HG02798 (cell line): ENCODE measurements around the gene SHANK3.

ENCODE experiments used
- ATAC-seq: cut with Tn5 transposase; IDR thresholded peaks from one replicate; pipeline ENCODE4 v1.9.1; 2021; ENCODE audit warnings: mild to moderate bottlenecking; ENCODE audit not compliant: unreplicated experiment, poor library complexity

SHANK3 gene

DNA sequence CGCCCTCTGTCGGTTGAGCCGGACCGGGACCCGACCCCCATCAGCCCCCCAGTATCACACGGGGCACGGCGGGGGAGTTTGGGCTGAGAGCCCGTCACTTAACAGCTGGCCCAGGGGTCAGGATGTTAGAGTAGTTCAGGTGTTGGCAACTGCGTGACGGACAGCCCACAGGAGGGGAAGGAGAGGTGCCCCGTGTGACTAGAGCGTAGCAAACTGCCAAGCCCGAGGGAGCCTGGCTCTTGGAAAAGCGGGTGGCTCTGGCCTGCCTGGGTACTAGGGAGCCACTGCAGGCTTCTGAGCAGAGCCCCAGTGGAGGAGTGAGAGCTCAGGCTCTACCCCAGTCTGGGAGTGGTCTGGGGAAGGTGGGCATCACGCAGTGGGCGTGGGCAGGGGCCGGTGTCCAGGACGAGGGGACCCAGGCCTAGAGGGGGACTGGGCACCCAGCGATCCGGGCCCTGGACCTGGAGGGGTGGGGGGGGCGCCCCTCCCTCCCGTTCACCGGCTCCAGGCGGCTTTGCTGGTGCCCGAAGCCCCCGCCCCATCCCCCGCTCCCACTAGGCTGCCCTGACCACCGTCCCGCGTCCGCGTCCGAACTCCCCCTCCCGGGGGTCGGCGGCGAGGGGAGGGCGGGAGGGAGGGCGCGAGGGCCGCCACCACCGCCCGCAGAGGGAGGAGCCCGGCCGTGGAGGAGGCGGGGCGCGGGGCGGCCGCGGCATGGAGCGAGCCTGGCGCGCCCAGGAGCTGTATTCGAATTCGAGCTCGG lies 24.4 kb downstream of the SHANK3 start:
- ATAC-seq = no peak

DNA sequence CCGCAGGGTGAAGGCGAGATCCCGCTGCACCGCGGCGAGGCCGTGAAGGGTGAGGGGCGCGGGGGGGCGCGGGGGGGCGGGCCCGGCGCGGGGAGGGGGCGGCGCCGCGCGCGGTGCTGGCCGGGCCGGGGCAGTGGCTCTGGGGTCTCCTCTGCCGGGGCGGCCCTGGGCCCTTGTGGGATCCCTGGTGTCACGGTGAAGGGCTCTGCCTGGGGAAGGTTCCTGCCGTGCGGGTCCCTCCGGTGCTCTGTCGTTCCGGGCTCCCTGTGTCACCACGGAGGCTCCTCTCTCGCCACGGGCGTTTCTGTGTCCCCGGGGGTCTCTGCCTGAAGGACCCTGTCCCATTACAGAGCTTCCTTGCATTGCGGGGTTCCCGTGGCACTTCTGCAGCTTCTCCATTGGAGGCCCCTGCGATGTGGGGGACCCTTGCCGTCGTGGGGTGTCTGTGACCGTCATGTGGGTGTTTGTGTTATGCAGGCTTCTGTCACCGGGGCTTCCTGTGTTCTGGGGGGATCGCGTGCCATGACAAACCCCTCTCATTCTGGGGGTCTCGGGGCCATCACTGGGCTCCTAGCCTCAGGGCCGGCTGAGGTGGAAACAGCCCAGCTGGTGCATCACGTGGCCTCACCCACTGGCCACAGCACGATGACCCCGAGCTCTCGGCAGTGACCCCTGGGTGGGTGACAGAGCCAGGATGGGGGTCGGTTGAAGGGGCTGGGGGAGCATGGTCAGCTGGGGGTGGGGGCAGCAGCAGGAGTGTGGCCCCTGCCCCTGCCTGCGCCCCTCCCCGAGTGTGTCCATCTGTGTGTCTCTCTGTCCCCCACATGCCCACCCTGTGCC lies 25.3 kb downstream of the SHANK3 start:
- no peak for ATAC-seq

DNA sequence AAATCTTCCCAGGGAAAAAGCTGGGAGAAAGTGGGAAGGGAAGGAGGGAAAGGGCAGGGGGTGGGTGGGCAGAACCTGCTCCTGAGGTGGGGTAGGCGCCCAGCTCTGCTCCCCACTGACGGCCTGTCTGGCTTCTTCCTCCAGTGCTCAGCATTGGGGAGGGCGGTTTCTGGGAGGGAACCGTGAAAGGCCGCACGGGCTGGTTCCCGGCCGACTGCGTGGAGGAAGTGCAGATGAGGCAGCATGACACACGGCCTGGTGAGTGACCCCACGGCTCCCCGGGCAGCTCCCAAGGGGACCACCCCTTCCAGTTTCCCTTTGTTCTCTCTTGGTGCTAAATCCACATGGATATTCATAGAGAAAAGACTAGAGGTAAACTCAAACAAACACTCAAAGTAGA lies 25.9 kb downstream of the SHANK3 start:
- no peak for ATAC-seq

DNA sequence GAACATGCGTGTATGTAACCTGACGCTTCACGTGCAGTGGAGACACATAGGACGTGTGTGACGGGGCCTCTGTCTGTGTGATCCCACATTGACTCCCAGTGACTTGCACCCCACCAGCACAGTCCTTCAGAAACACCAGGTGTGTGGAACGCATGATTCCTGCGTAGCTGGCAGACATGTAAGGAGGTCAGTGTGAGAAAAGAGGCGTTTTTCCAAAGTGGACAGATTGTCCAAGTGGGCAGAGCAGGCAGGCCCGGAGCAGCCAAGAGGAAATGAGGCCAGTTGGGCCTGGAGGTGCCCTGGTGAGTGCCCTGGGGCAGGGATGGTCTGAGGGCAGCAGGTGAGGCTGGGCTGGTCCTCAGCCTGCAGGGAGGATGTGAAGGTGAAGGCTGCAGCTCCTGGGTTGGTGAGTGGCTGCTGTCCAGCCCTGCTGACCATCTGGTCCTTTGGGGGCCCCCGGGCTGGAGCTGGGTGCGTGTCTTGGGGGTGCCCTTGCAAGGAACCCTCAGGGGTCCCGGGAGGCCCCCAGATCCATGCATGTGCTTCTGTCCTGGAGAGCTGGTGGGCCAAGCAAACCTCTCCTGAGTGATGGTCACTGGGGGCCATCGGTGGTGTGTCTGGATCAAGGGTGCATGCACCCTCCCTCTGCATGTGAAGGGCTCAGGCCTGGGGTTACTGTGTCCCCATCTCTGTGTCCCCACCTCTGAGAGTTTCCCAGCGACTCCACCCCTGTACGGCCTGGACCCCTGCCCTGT lies 26.6 kb downstream of the SHANK3 start:
- no peak for ATAC-seq

DNA sequence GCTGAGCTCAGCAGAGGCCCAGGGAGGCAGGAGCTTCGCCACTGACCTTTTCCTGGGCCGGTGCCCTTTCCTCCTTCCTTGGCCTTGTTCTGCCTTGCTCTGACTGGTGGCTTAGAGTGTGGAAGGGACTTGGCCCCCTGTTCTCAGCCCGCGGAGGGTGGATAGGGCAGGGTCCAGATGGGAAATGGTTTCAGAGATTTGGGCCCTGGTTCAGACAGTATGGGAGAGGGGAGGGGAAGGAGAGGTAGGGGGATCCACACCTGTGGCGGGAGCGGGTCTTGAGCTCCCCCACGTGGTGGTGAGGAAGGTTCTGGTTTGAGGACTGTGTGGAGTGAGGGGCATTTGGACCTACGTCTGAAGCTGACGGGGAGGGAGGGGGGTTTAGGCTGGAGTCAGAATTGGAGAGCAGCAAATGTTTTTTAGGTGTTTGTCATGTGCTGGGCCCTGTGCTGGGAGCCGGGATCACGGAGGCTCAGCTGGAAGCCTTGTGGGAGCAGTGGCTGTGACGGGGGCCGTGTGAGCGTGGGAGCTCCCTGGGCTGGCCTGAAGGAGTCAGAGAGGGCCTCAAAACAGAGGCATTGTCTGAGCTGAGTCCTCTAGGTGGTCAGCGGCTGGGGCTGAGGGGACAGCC lies 27.2 kb downstream of the SHANK3 start:
- ATAC-seq = no peak

DNA sequence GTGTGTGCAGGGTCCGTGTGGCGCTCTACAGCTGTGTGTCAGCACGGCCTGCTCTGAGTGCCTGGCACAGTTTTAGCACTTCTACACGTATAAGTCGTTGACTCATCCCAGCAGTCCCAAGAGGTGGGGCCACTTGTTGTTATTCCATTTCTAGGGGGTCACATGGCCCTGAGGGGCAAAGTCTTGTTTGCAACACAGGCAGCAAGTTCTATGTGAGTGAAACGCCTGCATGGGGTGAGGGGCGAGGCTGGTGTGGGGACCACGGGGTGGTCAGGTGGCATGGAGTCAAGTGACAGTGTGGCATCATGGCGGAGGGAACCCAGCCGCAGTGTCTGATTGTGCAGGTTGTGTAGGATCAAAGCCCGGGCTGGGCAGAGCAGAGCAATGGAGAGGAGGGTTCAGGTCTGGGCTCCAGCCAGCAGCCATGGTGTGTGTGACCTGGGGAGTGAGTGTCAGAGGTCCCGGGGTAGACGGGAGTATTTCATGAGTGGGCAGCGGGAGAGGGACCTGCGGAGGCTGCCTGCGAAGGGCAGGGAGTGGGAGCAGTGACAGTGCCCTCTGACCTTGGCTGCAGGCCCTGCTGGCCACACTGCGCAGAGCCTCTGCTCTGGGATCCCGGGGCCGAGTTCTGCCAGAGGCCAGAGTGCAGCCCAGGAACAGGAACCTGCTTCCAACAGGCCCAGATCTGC lies 27.9 kb downstream of the SHANK3 start:
- no peak for ATAC-seq

DNA sequence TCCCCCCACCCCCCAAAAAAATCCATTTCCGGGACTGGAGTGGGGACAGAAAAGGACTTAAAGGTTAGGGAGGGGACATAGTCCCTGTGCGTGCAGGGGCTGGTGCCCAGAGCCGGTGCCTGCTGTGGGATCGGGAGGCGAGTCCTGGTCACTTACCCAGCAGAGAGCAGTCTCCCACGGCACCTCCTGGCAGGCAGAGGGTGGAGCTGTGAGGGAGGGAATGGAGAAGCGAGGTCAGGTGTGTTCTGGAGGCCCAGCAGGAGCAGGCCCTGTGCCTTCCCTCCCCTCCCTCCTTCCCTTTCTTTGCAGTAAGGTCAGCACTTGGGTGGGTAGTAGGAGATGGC lies 28.4 kb downstream of the SHANK3 start:
- ATAC-seq = no peak

DNA sequence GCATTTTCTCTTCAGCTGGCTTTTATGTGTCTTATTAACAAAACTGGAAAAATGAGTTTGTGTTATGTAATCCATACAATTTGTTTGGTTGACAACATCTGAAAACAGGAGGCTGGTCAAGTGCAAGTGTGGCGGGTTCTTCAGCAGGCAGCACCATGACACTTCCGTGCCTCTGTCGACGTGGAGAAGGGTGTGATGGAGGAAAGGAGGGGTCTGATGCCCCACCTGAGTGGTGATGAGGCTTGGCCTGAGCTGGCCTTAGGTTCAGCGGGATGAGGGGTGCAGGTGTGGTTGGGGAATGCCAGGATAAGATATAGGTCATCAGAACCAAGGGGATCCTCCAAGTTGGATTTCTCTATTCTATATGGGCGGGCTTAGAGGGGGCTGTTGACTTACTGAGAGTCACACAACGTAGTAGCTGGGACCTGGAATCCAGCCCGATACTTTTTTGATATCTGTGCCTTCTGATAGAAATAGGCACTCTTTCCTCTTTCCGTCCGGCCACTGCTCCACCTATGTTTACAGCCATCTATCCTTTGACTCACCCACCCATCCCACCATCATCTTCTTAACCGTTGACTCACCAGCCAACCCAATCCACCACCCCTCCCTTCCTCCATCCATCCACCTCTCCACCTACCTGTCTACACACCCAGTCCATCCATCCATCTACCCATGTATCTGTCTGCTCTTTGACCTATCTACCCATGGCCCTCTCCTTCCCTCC lies 29.0 kb downstream of the SHANK3 start:
- no peak for ATAC-seq

DNA sequence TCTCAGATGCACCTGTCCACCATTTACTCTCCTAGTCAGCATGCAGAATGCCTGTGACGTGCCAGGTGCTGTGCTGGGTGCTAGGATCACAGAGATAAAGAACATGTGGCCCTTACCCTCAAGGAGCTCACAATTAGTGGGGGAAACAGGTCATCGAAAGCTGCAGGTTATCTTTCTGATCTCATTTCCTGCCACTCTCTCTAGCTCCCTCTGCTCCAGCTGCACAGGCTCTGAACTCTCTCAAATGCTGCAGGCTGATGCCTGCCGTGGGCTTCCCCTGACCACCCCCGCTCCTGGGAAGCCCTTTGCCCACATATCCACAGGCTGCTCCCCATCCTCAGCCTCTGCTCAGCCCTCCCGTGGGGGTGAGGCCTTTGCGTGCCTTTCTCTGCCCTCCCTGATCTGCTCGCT lies 29.6 kb downstream of the SHANK3 start:
- ATAC-seq = no peak

DNA sequence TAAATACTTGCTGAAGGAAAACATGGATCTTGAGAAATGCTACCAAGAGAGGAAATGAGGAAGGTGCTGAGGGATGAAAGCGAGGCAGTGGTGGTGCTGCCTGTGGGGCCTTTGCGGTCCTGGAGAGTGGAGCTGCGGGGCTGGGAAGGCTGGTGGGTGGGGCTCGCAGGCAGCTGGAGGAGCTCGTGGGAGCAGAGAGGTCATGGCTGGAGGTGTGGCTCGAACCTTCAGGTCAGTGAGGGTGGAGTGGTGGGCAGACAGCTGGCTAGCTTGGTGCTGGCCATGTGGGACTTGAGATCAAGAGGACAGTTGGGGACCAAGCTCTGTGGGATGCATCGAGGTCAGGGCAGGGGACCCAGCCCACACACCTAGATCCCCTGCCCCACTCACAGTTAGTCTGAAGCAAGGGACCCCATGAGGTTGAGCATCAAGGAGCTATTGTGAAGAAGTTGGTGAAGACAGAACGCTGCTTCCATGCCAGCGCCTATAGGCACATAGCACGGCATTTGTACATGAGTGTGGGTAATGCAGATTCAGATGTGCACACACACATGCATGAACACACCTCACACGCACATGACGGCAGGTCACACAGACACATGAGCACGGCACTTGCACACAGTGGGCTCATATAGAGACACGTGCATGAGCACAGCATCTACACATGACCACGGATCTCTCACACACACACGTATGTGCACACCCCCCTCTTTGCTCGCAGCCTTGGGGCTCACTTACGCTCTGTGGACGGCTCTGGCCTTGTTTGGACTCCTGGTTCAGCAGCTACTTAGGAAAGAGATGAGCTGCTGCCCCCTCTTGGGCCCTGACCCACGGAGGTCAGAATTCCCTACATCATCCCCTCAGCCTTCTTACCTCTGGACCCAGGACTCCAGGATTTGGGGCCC lies 30.4 kb downstream of the SHANK3 start:
- no peak for ATAC-seq

DNA sequence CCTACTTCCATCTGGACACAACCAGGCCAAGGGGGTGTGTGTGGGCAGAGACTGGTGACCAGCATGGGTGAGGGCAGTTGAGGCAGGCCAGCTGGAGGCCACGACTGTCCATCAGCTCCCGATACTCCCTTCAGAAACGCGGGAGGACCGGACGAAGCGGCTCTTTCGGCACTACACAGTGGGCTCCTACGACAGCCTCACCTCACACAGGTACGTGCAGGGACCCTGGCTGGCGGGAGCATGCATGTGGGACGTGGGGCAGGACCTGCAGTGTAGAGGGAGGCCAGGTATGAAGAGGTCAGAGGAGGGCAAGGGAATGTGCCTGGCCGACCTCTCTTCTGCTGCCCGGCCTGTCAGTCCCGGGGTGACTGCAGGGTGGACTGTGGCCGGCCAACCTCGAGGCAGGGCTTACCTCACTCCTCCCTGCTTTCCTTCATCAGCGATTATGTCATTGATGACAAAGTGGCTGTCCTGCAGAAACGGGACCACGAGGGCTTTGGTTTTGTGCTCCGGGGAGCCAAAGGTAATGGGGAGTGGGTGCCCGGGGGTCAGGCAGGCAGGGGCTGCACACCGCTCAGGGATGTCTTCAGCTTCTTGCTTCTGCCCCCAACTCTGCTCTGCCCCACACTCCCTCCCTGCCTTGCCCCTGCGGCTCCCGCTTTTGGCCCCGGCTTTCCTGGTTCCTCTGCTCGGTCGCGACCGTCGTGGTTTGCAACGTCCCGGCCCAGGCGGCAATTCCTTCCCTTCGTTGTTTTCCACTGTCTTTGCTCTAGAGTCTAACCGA lies 31.3 kb downstream of the SHANK3 start:
- no peak for ATAC-seq

DNA sequence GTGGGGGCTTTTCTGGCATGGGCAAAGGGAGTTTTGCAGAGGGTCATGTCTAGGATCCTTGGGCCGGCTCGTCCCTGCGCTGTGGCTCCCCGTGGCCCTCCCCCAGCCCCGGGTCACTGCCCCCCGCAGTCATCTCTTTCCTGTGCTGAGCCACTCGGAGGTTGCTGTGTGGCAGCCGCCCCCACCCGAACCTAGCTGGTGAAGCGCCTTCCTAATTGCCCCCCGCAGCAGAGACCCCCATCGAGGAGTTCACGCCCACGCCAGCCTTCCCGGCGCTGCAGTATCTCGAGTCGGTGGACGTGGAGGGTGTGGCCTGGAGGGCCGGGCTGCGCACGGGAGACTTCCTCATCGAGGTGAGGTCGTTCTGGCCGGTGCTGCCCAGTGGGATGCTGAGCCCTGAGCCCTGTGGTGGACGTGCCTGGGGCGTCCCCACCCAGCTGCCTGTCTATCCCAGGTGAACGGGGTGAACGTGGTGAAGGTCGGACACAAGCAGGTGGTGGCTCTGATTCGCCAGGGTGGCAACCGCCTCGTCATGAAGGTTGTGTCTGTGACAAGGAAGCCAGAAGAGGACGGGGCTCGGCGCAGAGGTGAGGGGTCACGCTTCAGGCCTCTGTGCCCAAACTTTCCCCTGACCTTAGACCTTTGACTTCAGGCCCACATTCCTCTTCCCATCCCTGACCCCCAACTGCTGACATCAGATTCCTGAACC lies 32.0 kb downstream of the SHANK3 start:
- ATAC-seq = no peak

DNA sequence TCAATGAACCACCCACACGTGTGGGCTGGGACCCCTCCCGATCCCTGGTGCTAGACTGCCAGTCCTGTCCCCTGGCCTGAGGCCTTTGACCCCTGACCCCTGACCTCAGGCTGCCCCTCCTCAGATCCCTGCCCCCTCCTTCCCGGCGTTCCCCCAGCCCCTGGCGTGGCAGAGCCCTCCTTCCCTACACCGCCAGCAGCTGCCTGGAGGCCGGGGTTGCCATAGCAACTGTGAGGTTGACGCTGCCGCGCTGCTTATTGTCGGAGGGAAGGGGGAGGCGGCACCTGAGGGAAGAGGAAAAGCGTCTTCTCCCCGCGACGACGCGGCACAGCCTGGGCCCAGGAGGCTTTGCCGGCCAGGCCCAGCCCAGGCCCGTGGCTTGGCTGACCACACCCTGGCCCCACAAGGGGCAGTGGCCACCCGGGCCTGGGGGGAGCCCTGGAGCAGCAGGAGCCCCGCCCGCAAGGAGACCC lies 32.6 kb downstream of the SHANK3 start:
- no peak for ATAC-seq

DNA sequence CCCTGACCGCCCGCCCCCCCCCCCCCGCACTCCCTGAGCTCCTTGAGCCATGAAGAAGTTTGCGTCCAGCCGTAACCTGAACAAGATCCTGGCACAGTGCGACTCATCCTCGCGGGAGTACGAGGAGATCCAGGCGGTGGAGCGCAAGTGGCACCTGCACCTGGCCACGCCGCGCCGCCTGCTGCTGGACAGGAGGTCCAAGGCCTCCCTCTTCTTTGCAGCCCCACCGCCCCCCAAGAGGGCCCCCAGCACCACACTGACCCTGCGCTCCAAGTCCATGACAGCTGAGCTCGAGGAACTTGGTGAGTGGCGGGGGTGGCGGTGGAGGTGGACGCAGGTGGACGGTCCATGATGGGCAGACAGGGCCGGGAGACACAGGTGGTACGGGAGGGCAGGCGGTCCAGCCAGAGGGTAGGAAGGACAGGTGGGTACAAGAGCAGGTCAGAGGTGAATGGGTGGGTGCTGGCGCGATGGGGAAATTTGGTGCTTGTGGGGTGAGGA lies 33.3 kb downstream of the SHANK3 start:
- no peak for ATAC-seq

DNA sequence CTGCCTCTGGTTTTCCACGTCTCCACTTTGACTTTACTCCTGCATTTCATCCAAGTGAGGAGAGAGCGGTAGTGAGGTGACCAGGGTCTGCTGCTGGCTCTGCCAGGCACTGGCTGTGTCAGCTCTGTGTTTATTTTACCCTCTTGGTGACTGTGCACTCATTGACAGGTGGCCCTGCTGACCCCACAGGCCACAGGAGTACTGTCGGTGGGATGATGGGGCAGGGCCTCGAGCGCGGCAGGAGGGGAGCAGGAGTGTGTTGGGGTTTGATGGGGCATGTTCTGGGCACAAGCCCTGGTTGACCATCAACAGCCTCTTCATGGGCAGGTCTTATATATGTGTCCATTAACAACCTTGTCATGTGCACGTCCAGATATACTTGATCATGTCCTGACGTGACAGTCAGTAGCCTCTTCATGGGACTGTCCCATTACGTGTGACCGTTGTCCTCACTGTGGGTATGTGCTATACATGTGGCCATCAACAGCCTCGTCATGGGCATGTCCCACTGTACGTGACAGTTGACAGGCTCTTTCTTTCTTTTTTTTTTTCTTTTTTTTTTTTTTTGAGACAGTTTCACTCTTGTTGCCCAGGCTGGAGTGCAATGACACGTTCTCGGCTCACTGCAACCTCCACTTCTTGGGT lies 34.0 kb downstream of the SHANK3 start:
- ATAC-seq = no peak

DNA sequence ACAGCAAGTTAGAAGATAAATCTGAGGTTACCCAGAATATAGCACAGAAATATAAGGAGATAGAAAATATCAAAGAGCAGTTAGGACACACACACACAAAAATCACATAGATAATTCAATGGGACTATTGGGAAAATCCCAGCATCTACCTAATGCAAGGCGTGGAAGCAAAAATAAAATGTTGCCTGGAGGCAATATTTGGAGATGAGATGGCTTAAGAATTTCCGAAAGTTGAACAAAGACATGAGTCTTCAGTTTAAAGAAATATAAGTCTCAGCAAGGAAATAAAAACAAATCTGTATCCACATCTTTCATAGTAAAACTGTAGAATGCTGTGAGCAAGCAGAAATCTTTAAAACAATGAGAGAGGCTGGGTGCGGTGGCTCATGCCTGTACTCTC lies 35.9 kb downstream of the SHANK3 start:
- ATAC-seq = no peak
